BJ (cell line): ENCODE measurements around the gene MRFAP1. TPM values are rescaled to one million over a fixed set of nuclear protein-coding genes. Genes with fewer than 3 reads are reported as not detected.

Experiments
- CTCF ChIA-PET: fragments of 350-600 bp; formaldehyde crosslinking; extraction: SDS; loops from one replicate; lab custom pipeline; 2021; ENCODE audit warnings: antibody characterized with exemption, inconsistent platforms; lab: Yijun Ruan, JAX
- POLR2A ChIA-PET: fragments of 300-600 bp; sonication (Branson Sonifier 250); formaldehyde crosslinking; extraction: SDS; loops from one replicate; lab custom pipeline; 2021; ENCODE audit warnings: antibody characterized with exemption; lab: Charles Lee
- DNase-seq: peaks from one replicate; pipeline ENCODE4 v3.0.0-alpha.2; 2011; ENCODE audit warnings: low read depth
- H3K27me3 ChIP-seq: 2 replicates; pipeline ENCODE4 v1.6.0; 2011; ENCODE audit warnings: low read length; ENCODE audit not compliant: control insufficient read depth, insufficient read depth
- H3K36me3 ChIP-seq: 2 replicates; pipeline ENCODE4 v1.5.1; 2011; ENCODE audit warnings: low read length; ENCODE audit not compliant: control insufficient read depth, insufficient read depth
- H3K4me3 ChIP-seq: 2 replicates; pipeline ENCODE4 v1.5.1; 2011; ENCODE audit warnings: low read depth, mild to moderate bottlenecking, control low read depth, low read length
- CTCF ChIP-seq: IDR thresholded peaks from 2 replicates; pipeline ENCODE4 v1.5.1; 2011; ENCODE audit warnings: low read depth, mild to moderate bottlenecking, control low read depth, inconsistent platforms, low read length, moderate library complexity; ENCODE audit not compliant: insufficient read depth
- polyA plus RNA-seq: library from polyadenylated mRNA; depleted of rRNA; stranded (reverse); fragments of >200 nt; gene quantifications from 2 replicates; pipeline ENCODE4 v1.2.3, GENCODE V29; 2011

MRFAP1 gene
- polyA plus RNA-seq, 1 experiment, result 225 TPM

DNA sequence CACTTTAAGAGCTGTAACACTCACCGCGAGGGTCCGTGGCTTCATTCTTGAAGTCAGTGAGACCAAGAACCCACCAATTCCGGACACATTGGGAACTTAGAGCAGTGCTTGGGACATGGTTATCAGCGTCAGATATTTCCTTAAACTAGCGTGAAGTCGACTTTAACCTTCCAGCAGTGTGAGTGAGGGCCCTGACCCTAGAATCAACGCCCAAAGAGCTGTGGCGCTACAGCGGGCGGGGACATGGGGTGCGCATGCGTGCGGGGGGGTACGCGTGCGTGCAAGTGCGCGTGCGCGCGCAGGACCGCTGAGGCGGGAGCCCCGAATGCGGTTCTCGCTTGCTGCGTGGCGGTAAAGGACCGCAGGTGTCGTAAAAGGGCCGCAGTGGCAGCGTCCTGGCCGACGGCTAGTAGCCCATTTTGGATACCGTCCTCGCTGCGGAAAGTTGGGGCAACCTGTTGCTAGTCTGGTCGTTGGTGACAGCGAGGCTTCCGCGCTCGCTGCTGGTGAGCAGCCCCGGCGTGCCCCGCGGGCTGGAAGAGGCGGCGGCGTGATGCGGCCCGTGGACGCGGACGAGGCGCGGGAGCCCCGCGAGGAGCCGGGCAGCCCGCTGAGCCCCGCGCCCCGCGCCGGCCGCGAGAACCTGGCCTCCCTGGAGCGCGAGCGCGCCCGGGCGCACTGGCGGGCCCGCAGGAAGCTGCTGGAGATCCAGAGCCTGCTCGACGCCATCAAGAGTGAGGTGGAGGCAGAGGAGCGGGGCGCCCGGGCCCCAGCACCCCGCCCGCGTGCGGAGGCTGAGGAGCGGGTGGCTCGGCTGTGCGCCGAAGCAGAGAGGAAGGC, 33.4 kb downstream of the MRFAP1 start:
- CTCF ChIA-PET, result interaction anchor here (0.6 to 2.4 kb wide), 6 partner anchors 9 to 582 kb away, joined by 3 to 7 read pairs (median 4); no protein-coding TSS in a partner anchor
- TF ChIP-seq CTCF, result 0 out of 2 replicates have a peak, but pooled peaks have one; percentile 4
- peak; percentile 77 for DNase-seq
- POLR2A ChIA-PET, result interaction anchor here (0.6 to 0.8 kb wide), 2 partner anchors 15 to 43 kb away, joined by 3 to 4 read pairs; no protein-coding TSS in a partner anchor
- Histone ChIP-seq H3K4me3 (peak overlapping the region; percentile 63), H3K27me3 (no peaks in the 10 kb centered on the region), H3K36me3 (peaks cover 2% of the 10 kb centered on the region; the same call in 1 of the 2 replicates)

DNA sequence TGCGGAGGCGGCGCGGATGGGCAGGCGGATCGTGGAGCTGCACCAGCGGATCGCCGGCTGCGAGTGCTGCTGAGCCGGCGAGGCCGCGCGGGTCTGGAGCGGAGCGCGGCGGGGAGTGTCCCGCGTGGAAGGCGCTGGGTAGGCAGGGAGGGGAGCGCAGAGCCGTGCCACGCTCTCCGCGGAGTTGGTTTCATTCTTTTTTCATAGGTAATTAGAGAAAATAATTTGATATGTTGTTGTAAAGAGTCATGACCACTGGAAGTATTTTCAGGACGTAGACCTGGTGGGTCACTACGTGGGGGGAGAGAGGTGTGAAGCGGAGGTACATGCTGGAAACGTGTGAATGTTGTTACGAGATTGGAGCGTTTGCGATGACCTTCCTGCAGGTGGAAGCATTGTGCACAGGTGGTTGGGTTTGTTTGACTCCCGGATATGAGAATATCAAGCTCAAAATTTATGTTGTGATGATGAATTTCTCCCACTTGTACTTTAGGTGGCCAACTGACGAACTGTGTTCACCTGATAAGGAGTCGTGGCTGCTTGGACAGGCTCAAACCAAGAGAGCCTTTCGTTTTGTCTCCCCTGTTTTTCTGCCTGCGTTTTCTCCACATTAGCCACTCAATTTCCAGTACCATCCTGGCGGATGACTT, 34.1 kb downstream of the MRFAP1 start:
- peak; percentile 35; the same call in 1 of the 2 replicates for TF ChIP-seq CTCF
- H3K27me3 ChIP-seq, result no peaks in the 10 kb centered on the region
- peak overlapping the region; percentile 63 for H3K4me3 ChIP-seq
- DNase-seq, result no peak
- H3K36me3 ChIP-seq, result peaks cover 2% of the 10 kb centered on the region; the same call in 1 of the 2 replicates
- CTCF ChIA-PET, result interaction anchor here (0.6 to 2.3 kb wide), 4 partner anchors 8 to 582 kb away, joined by 3 to 6 read pairs (median 4); no protein-coding TSS in a partner anchor
- POLR2A ChIA-PET, result interaction anchor here (0.6 to 0.8 kb wide), 3 partner anchors 16 to 160 kb away, joined by 3 to 4 read pairs (median 3); no protein-coding TSS in a partner anchor

DNA sequence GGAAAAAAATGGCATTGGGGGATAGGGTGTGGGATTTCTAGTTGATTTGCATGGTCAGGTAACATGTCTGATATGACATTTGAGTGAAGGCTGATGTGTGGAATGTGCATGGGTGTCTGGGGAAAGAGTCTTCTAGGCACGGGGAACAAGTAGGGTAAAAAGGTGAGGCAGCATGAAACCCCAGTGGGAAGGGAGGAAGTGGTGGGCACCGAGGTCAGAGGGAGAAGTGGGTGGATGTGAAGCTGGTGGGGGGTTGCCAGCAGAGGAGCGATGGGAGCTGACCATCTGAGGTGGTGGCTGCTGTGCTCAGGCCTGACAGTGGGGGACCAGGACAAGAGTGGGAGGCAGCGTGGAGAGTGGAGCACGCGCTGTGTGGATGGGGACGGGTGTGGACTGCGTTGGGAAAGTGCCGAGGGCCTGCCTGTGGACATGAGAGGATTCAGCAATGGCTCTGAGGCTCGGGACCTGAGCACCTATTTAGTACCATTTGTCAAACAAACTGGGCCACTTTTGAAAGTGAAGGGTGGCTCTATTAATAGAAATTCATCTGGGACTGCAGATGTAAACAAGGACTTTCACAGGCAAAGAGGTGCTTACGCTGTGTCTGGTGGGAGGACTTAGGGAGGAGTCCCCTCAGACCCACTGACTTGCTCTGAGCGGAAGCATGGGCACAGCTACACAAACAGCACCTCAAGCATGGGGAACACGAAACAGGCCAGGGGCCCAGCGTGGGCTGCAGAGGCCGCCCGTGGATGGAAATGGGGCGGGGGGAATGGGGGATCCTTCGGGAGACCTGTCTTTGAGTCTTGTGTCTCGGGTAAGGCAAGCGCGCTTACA, 36.5 kb downstream of the MRFAP1 start:
- ChIA-PET CTCF (interaction anchor here (0.6 to 0.7 kb wide), 2 partner anchors 17 to 100 kb away, joined by 3 to 4 read pairs; no protein-coding TSS in a partner anchor), POLR2A (interaction anchor here (0.7 kb wide), 1 partner anchor 91 kb away, joined by 3 read pairs; no protein-coding TSS in a partner anchor)
- H3K27me3 ChIP-seq, result no peaks in the 10 kb centered on the region
- H3K36me3 ChIP-seq, result peaks cover 4% of the 10 kb centered on the region
- TF ChIP-seq CTCF, result no peak
- no peak for DNase-seq
- no peak overlapping the region for H3K4me3 ChIP-seq

GRCh38 chr4:6680372-6681034, 40.0 kb downstream of the MRFAP1 start:
- CTCF ChIA-PET, result interaction anchor here (0.7 to 1.1 kb wide), 3 partner anchors 9 to 36 kb away, joined by 3 to 6 read pairs (median 3); no protein-coding TSS in a partner anchor
- Histone ChIP-seq H3K4me3 (no peak overlapping the region), H3K27me3 (no peaks in the 10 kb centered on the region), H3K36me3 (peaks cover 4% of the 10 kb centered on the region)
- no peak for DNase-seq
- 0 out of 2 replicates have a peak, but pooled peaks have one; percentile 14 for TF ChIP-seq CTCF
- POLR2A ChIA-PET, result no interaction called here
